Panc1 (cell line): ENCODE results near the gene GPC6. TPM values are rescaled to one million over a fixed set of nuclear protein-coding genes. Genes with fewer than 3 reads are reported as not detected.

ENCODE experiments used
- ATAC-seq: fragments of 200-7000 bp; cut with Tn5 transposase; 2 replicates; pipeline ENCODE4 v1.9.1; 2020; ENCODE audit warnings: mild to moderate bottlenecking, moderate library complexity
- BruUV-seq: library from RNA; stranded (reverse); fragments of 400-500 nt; replicated peaks from 2 replicates; lab custom pipeline; 2021; lab: Mats Ljungman, UMichigan
- CTCF ChIA-PET: fragments of 300-600 bp; sonication (Branson Sonifier 250); formaldehyde crosslinking; loops from one replicate; lab custom pipeline; 2022; ENCODE audit warnings: antibody characterized with exemption; lab: Charles Lee
- POLR2A ChIA-PET: fragments of 300-600 bp; sonication (Branson Sonifier 250); formaldehyde crosslinking; loops from one replicate; lab custom pipeline; 2022; ENCODE audit warnings: antibody characterized with exemption; lab: Charles Lee
- DNase-seq: peaks from one replicate; pipeline ENCODE4 v3.0.0-alpha.2; 2010; ENCODE audit warnings: low read depth, low spot score
- H3K27ac ChIP-seq: 2 replicates; pipeline ENCODE4 v1.5.1; 2011; ENCODE audit warnings: mild to moderate bottlenecking, low read length, inconsistent platforms
- H3K27me3 ChIP-seq: fragments of 200-500 bp; sonication (Bioruptor generic); 2 replicates; pipeline ENCODE4 v1.6.0; 2014; ENCODE audit warnings: low read length, inconsistent platforms; ENCODE audit not compliant: control insufficient read depth, insufficient read depth
- H3K36me3 ChIP-seq: fragments of 200-500 bp; sonication (Bioruptor generic); 2 replicates; pipeline ENCODE4 v1.5.1; 2014; ENCODE audit warnings: inconsistent platforms, mild to moderate bottlenecking, low read length, moderate library complexity; ENCODE audit not compliant: control insufficient read depth, insufficient read depth
- H3K4me1 ChIP-seq: 2 replicates; pipeline ENCODE4 v1.5.1; 2011; ENCODE audit warnings: inconsistent platforms, mild to moderate bottlenecking, low read length, moderate library complexity; ENCODE audit not compliant: control insufficient read depth, insufficient read depth
- H3K4me3 ChIP-seq, 2 experiments: 2 replicates each; pipeline ENCODE4 v1.5.1; 2011 to 2012; ENCODE audit warnings: low read depth in 2 of 2, low read length in 2 of 2, mild to moderate bottlenecking in 2 of 2, inconsistent platforms in 1 of 2, moderate library complexity in 1 of 2
- H3K9me3 ChIP-seq: fragments of 200-500 bp; sonication (Bioruptor generic); 2 replicates; pipeline ENCODE4 v1.5.1; 2014; ENCODE audit warnings: low read depth, mild to moderate bottlenecking, inconsistent platforms, low read length, moderate library complexity; ENCODE audit not compliant: control insufficient read depth, insufficient read depth
- POLR2AphosphoS5 ChIP-seq: IDR thresholded peaks from 2 replicates; pipeline ENCODE4 v1.6.1; 2012; ENCODE audit warnings: mild to moderate bottlenecking, low read depth, low read length, moderate library complexity
- REST ChIP-seq, 2 experiments: IDR thresholded peaks; 2 replicates each; pipeline ENCODE4 v1.6.1; 2011 to 2012; ENCODE audit warnings: low read depth in 2 of 2, control low read depth in 1 of 2, low read length in 1 of 2, mild to moderate bottlenecking in 1 of 2, moderate library complexity in 1 of 2; ENCODE audit not compliant: insufficient read depth in 1 of 2
- SIN3A ChIP-seq: IDR thresholded peaks from 2 replicates; pipeline ENCODE4 v1.6.1; 2012; ENCODE audit warnings: low read depth, mild to moderate bottlenecking, low read length, moderate library complexity, borderline replicate concordance; ENCODE audit not compliant: insufficient read depth
- TCF7L2 ChIP-seq: IDR thresholded peaks from 2 replicates; pipeline ENCODE4 v1.6.1; 2011; ENCODE audit warnings: mild to moderate bottlenecking, low read depth, low read length, inconsistent platforms
- in situ Hi-C: cut with HindIII; loops from 2 replicates; pipeline ENCODE4 v1.10.0; 2016; ENCODE audit warnings: low sequenced_read_pairs, low pct_unique_long_range_greater_than_20kb
- intact Hi-C: fragments of 100-400 bp; cut with micrococcal nuclease; formaldehyde crosslinking; loops from one replicate; pipeline ENCODE4 v1.10.0; 2022; ENCODE audit not compliant: unreplicated experiment
- total RNA-seq: library from RNA; stranded (reverse); gene quantifications from one replicate; pipeline ENCODE4 v1.2.1, GENCODE V29; 2021; ENCODE audit not compliant: unreplicated experiment
- TF ChIP-seq, protein P1 (sequence below): fragments of 450-650 bp; IDR thresholded peaks from 2 replicates; pipeline ENCODE4 v1.5.1; 2017; ENCODE audit warnings: mild to moderate bottlenecking

The GPC6 gene
- total RNA-seq, 1 experiment from 2014 or later, result 4.8 TPM

DNA sequence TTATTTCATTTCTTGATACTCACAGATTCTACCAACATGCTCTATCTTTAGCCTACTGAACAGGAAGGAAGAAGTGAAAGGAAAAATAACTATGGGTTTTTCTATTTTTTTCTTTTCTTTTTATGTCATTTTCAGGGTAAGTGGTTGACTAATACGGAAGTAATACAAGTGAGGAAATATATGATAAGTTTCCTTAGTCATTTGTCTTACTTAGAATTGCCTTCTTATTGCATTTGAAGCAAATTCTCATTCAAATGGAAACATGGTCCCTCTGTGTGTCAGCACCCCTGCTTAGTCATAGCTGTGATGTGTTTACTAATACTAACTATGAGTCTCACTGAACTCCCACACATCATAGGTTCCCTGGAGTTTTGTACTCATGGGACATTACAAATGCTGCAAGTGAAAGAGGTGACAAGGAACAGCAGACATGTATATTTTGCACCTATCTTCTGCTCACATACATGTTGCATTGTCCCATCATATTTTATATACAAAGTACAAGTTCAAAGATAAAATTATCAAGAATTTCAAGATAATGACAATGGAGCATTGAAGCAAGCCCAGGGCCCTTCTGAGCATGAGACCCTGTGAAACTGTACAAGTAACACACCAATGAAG is 1192.8 kb downstream of the GPC6 start:
- in situ Hi-C loops, result no loop called here
- no peak overlapping the region for H3K4me3 ChIP-seq
- H3K27ac ChIP-seq, result no peak overlapping the region

DNA sequence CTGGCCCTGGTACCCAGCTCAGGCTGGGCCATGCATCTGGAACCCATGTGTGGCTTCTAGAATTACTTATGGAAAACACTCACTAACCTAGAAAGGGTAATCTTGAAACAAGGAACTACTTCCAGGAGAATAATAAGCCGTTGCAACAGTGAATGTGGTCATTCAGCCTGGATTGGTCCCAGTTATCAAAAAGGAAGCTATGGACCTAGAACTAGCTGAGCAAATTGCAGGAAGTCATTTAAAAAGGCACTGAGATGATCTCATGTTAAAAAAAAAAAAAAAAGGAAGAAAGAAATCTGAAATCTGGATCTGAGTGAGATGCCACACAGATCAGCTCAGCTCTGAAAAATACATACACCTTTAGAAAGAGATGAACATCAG is 1193.3 kb downstream of the GPC6 start:
- TF ChIP-seq, protein P1, sequence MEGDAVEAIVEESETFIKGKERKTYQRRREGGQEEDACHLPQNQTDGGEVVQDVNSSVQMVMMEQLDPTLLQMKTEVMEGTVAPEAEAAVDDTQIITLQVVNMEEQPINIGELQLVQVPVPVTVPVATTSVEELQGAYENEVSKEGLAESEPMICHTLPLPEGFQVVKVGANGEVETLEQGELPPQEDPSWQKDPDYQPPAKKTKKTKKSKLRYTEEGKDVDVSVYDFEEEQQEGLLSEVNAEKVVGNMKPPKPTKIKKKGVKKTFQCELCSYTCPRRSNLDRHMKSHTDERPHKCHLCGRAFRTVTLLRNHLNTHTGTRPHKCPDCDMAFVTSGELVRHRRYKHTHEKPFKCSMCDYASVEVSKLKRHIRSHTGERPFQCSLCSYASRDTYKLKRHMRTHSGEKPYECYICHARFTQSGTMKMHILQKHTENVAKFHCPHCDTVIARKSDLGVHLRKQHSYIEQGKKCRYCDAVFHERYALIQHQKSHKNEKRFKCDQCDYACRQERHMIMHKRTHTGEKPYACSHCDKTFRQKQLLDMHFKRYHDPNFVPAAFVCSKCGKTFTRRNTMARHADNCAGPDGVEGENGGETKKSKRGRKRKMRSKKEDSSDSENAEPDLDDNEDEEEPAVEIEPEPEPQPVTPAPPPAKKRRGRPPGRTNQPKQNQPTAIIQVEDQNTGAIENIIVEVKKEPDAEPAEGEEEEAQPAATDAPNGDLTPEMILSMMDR, result no peak
- TF ChIP-seq TCF7L2 (no peak), POLR2AphosphoS5 (no peak), REST (IDR thresholded peaks at IDR 0.05; ENCODE audit: insufficient read depth in 1 of 2, low read depth in 2 of 2, low read length in 1 of 2) (no peak), SIN3A (no peak)
- Histone ChIP-seq H3K36me3 (no peaks in the 10 kb centered on the region), H3K4me3 (no peak overlapping the region), H3K4me1 (no peaks in the 10 kb centered on the region), H3K27ac (no peak overlapping the region), H3K27me3 (no peaks in the 10 kb centered on the region), H3K9me3 (no peaks in the 10 kb centered on the region; the same call in 1 of the 2 replicates)
- no TSS peak for BruUV-seq
- CTCF ChIA-PET, result no interaction called here
- no peak for ATAC-seq
- POLR2A ChIA-PET, result no interaction called here
- intact Hi-C loops (no loop called here), in situ Hi-C loops (no loop called here)
- no peak for DNase-seq

More for the DNA sequence above, 1192.8 kb downstream of the GPC6 start:
- ChIA-PET CTCF (no interaction called here), POLR2A (no interaction called here)
- H3K36me3 ChIP-seq, result no peaks in the 10 kb centered on the region
- no TSS peak for BruUV-seq
- H3K27me3 ChIP-seq, result no peaks in the 10 kb centered on the region
- no peaks in the 10 kb centered on the region; the same call in 1 of the 2 replicates for H3K9me3 ChIP-seq
- intact Hi-C loops, result no loop called here
- H3K4me1 ChIP-seq, result no peaks in the 10 kb centered on the region
- DNase-seq (peak; percentile 58), ATAC-seq (peak; percentile 69; the same call in 1 of the 2 replicates)
- TF ChIP-seq POLR2AphosphoS5, result no peak
- TF ChIP-seq REST (IDR thresholded peaks at IDR 0.05; ENCODE audit: insufficient read depth in 1 of 2, low read depth in 2 of 2, low read length in 1 of 2), result no peak
- TF ChIP-seq, protein P1, result no peak
- no peak for TF ChIP-seq TCF7L2
- TF ChIP-seq SIN3A, result no peak
